ENCODE measurements around the gene SLC22A7. TPM values are rescaled to one million over a fixed set of nuclear protein-coding genes. Genes with fewer than 3 reads are reported as not detected.
"Not testable (repeated sequence)": the region's sequence is repeated elsewhere in the genome, so short reads cannot be mapped to it uniquely, and the experiment has no call there.

The SLC22A7 gene
- total RNA-seq, 2 donors from 2014 or later = not detected

DNA sequence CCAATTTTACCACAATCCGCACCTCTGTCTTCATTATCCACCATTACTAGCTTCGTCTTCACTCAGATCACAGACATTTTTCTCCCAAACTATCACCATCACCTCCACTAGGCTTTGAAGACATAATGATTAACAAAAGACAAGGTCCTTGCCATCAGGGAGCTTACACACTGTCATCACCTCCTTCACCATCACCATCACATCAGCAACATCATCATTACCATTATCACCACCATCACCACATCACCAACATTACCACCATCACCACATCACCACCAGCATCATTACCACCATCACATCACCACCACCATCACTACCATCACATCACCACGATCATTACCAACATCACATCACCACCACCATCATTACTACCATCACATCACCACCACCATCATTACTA is 4.4 kb upstream of the SLC22A7 start:
- intact Hi-C loops (cut with DNase I) = no loop called here

DNA sequence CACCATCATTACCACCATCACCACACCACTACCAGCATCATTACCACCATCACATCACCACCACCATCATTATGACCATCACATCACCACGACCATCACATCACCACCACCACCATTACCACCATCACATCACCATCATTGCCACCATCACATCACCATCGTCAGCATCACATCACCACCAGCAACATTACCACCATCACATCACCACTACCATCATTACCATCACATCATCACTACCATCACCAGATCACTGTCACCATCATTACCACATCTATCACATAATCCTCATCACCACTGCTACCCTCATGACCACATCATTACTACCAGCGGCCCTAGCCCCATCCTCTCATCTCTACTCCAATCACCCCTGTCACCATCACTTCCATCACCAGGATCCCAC is 3.5 kb upstream of the SLC22A7 start:
- intact Hi-C loops (cut with DNase I) = no loop called here
- DNase-seq (ENCODE audit: low spot score) = peak; percentile 7

More for the DNA sequence above, 4.4 kb upstream of the SLC22A7 start:
- DNase-seq (ENCODE audit: low spot score) = no peak

DNA sequence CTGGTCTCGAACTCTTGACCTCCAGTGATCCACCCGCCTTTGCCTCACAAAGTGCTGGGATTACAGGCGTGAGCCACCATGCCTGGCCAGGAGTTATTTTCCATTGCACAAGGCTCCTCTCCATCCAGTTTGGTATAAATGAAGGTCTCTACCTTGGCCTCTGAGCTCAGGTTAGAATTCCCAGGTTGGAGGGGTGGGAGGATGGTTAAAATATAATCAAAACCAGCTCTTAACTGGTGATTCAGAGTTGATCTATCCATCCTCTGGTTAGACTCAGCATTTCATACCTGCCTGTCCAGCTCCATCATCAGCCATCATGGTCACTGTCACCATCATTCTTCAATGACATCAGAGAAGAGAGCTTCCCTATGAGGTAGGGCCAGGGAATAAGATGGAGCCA is 2.6 kb upstream of the SLC22A7 start:
- DNase-seq (ENCODE audit: low spot score) = peak; percentile 7
- intact Hi-C loops (cut with DNase I) = no loop called here

DNA sequence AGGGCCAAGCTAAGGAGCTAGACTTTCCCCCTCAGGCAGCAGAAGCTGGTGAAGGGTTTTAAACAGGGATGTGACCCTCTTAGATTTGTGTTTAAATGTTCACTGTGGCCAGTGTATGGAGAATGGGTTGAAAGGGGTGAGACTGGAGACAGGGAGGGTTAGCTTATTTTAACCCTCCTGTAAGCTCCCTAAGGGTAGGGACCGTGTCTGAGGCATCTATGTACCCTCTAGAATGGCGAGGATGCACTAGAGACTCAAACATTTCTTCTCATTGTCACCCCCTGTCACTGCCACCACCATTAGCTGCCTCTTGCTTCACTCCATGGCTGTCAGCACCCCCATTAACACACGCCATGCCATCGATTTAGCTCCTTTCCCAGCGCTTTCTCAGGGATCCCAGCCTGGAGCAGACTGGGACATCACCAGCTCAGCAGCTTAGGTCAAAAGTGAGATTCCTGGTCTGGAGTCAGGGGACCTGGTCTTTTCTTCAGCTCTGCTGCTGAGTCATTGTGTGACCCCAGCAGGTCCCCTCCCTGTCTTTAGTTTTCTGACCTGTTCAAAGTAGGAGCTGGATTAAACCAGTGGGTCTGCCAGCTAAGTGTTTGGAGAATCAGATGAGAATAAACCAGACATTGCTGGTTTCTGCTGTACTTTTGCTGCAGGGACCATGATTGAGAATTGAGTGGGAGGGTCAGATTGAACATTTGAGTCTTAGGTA is 1.1 kb upstream of the SLC22A7 start:
- intact Hi-C loops (cut with DNase I) = no loop called here
- DNase-seq (ENCODE audit: low spot score) = no peak

DNA sequence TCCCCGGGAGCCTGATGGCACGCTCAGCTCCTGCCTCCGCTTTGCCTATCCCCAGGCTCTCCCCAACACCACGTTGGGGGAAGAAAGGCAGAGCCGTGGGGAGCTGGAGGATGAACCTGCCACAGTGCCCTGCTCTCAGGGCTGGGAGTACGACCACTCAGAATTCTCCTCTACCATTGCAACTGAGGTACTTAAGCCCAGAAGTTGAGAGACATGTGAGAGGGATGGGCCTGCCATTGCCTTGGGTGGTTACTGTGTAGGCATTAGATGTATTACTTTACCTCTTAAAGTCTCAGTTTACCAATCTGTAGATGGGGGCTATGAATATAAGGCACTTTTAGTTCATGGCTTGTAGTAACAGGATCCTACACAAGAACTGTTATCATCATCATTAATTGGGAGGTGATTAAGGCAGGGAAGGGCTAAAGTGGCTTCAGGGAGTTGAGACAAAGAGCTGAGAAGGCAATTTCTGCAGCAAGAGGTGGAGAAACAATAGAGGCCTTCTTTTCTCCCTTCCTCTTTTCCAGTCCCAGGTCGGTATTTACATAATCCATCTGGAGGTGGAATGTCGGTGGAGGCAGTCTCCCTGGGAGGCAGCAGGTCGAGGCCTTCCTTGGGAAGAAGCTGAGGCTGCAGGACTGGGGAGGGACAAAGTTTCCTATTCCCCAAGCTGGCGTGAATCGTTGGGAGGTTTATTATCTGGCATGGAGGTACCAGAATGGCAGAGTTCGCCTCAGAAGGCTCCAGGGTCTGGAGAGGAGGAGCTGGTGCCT is 691 bp downstream of the SLC22A7 start:
- intact Hi-C loops (cut with DNase I) = no loop called here
- DNase-seq (ENCODE audit: low spot score) = peak; percentile 53

DNA sequence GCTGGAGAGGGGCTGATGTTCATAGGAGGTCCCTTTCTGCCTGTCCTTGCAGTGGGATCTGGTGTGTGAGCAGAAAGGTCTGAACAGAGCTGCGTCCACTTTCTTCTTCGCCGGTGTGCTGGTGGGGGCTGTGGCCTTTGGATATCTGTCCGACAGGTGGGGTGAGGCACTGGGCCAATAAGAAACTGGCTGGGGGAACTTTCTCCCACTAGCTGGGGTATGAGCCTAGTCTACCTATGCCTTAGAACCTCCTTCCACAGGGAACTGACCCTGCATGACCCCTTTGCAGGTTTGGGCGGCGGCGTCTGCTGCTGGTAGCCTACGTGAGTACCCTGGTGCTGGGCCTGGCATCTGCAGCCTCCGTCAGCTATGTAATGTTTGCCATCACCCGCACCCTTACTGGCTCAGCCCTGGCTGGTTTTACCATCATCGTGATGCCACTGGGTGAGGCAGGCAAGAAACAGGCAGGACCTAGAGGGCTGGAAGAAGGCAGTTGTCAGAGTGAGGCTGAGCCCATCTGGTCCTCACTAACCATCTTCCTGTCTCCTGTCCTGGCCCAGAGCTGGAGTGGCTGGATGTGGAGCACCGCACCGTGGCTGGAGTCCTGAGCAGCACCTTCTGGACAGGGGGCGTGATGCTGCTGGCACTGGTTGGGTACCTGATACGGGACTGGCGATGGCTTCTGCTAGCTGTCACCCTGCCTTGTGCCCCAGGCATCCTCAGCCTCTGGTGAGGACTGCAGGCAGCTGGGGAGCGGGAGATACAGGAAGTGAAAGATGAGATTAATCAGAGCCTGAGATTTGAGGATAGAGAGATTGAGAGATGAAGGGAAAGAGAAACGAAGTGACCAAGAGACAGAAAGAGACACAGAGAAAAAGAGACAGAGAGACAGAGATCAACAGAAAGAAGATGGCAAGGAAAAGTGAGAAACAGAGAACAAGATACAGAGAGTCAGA is 1.6 kb downstream of the SLC22A7 start:
- peak; percentile 69 for DNase-seq (ENCODE audit: low spot score)
- intact Hi-C loops (cut with DNase I) = no loop called here

DNA sequence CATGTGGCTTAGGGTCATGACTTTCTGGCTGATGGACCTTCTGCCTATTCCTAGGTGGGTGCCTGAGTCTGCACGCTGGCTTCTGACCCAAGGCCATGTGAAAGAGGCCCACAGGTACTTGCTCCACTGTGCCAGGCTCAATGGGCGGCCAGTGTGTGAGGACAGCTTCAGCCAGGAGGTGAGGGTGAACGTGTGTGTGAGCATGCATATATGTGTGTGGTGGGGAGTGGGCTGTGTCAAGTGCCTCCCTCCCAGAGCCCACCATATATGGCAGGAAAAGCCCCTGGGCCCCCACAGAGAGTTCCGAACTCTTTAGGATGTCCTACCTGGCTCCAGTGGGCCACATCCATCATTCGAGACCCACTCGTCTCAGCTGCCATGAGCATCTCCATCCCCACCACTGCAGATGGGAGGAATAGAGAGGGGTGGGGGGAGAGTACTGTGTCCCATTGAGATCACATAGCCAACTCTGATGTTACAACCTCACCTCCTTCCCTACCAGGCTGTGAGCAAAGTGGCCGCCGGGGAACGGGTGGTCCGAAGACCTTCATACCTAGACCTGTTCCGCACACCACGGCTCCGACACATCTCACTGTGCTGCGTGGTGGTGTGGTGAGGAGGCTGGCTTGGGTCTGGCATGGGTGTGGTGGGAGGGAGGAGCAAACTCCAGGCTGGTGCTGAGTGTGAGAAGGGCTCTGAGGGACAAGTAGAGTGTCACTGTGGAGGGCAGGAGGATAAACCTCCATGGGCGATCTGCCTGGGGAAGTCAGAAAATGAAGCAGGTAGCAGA is 3.2 kb downstream of the SLC22A7 start:
- intact Hi-C loops (cut with DNase I) = no loop called here
- peak; percentile 73 for DNase-seq (ENCODE audit: low spot score)

DNA sequence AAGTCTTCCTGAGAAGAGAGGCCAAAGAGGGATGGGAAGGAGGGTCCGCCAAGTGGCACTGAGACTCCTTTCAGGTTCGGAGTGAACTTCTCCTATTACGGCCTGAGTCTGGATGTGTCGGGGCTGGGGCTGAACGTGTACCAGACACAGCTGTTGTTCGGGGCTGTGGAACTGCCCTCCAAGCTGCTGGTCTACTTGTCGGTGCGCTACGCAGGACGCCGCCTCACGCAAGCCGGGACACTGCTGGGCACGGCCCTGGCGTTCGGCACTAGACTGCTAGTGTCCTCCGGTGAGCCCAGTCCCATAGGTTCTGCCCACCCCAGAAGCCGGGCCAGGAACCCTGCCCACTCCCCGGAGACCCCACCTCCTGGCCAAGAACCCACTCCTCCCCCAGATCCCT is 4.1 kb downstream of the SLC22A7 start:
- intact Hi-C loops (cut with DNase I) = no loop called here
- peak; percentile 59 for DNase-seq (ENCODE audit: low spot score)

DNA sequence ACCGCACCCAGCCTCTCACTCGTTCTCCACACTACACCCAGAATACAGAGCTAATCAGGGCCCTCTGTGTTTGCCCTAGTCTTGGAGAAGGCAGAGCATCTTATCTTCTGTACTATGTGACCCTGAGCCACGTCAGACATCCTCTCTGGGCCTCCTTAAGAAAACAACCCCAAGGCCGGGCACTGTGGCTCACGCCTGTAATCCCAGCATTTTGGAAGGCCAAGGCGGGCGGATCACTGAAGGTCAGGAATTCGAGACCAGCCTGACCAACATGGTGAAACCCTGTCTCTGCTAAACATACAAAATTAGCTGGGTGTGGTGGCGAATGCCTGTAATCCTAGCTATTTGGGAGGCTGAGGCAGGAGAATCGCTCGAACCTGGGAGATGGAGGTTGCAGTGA is 4.9 kb downstream of the SLC22A7 start:
- intact Hi-C loops (cut with DNase I); DNase-seq (ENCODE audit: low spot score): not testable (repeated sequence)

DNA sequence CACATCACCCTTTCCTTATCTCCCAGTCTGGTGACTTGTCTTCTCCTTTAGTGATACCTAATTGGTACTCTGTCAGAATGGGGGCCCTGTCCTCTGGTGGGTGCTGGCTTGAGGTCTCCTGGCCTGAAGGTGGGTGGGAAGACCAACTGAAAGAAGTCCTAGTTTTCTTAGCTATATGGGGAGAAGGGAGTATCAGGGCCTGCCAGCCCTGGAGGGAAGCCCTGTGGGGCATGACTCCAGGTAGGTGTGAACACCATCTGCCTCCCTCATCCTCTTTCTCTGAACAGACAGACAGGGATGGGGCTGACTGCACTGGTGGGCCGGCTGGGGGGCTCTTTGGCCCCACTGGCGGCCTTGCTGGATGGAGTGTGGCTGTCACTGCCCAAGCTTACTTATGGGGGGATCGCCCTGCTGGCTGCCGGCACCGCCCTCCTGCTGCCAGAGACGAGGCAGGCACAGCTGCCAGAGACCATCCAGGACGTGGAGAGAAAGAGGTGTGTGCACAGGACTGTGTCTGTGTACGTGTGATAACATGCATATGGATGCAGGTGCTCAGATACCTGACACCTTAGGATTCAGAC is 5.8 kb downstream of the SLC22A7 start:
- no peak for DNase-seq (ENCODE audit: low spot score)
- intact Hi-C loops (cut with DNase I) = no loop called here

DNA sequence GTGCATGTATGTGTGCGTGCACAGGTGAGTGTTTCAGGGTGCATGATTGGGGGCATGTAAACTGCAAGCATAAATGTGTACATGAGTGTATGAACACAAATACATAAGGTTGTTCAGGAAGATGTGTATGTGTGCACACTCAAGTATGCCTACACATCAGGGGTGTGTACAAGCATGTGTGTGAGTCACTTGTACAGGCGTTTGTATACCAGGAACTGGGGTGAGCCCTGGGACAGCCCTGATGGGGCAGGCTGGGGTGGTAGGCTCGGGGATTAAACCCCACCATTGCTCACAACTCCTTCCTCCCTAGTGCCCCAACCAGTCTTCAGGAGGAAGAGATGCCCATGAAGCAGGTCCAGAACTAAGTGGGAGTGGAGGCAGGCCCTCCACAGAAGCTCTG is 6.3 kb downstream of the SLC22A7 start:
- no peak for DNase-seq (ENCODE audit: low spot score)

DNA sequence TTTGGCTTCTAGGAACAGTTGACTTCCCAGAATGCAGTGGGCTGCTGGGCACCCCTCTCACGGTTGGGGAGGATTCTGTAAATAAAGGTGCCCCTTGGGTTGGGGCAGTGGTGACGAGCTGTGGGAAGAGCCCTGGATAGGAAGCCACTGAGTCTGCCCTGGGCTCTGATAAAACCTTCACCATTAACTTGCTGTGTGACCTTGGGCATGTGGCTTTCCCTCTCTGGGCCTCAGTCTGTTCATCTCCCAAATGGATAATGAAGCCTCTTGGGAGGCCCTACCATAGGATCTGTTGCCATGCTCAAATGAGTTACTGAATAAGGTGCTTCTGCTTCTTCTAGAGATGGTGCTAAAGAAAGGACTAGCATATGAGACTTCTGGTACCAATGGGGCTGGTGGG is 6.8 kb downstream of the SLC22A7 start:
- intact Hi-C loops (cut with DNase I) = no loop called here
- DNase-seq (ENCODE audit: low spot score) = no peak

More for the DNA sequence above, 6.3 kb downstream of the SLC22A7 start:
- intact Hi-C loops (cut with DNase I) = no loop called here

DNA sequence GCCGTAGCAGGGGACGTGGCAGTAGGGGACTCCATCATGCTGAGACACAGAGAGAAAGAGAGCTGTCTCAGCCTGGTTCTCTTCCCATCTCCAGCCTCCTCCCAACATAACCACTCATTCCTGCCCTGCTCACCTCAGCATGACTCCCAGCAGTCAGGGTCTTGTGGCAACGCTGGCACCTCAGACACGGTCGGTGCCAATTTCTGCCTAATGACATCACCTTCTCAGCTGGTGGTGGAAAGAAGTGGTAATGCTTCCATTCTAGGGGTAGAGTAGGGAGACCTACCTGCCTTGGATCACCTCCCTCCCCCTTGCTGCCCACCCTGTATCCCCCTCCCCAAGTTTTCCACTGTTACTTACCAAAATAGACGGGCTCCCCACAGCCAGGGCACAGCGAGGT is 8.0 kb downstream of the SLC22A7 start:
- DNase-seq (ENCODE audit: low spot score) = no peak
- intact Hi-C loops (cut with DNase I) = no loop called here

DNA sequence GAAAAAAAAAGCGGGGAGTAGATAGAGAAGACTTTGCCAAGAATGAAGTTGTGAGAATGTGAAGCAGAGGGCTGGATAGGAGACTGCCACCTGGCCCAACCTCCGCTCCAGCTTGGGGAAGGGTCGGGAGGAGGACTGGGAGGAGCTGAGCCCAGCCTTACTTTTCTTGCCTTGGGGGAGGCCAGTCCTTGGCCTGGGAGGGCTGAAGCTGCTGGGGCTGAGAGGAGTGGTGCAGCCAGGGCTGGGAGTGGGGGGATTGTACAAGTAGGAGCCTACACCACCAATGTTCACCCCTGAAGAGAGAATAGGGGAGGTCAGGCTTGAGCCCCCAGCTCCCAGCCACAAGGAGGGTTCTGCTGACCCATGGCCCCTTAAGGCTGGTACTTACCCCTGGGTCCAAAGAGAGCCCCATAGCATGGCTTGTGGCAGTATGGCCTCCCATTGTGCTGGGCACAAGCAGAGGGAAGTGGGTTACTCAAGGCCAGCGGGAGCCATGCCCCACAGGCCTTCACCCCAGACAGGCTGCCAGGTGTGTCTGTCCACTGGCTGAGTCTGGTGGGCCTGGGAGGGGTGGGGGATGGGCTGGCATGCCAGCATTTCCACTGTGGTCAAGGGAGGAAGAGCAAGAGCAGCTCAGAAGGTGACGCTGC is 9.5 kb downstream of the SLC22A7 start:
- intact Hi-C loops (cut with DNase I) = no loop called here
- DNase-seq (ENCODE audit: low spot score) = no peak

DNA sequence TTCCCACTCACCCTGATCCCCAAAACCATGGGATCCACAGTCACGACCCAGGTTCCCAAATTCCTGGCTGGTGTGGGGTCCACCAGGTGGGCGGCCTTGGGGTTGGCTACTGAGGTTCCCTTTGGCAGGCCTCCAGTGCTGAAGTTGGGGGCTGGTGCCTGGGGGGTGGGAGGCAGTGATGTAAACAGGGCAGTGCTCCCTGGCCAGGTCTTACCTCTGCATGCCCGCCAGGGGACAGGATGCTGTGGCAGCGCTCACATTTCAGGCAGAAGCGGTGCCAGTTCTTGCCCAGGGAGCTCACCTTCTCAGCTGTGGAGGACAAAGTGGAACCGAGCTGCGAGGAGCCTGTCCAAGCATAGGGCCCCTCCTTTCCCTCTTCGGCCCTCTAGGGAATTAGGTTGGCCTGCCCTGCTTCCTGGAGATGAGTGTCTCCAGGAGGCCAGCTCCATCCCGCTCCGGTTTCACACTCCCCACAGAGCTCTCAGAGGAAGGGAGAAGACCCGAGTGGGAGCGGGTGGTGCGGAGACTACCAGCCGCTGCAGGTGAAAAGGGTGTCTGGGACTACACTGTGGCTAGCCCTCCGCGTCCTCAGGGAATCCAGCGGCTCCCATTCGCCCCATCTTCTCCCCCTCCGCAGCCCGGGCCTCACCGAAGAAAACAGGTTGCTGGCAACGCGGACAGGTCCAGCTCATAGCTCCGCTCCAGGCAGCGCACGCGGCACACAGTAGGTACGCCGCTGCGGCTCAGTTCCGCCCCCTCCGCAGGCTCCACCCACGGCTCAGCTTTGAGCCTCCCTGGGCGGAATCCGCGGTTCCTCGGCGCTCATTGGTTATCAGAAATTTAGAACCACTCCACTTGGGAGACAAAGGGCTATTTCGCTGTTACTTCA is 10.3 kb downstream of the SLC22A7 start, which contains the start of gene CRIP3:
Gene CRIP3 (minus strand): TSS at position 726 of the 889 bp plus-strand sequence. CDS start 34 bp downstream, at position 692.
- DNase-seq (ENCODE audit: low spot score) = no peak
- intact Hi-C loops (cut with DNase I) = no loop called here

DNA sequence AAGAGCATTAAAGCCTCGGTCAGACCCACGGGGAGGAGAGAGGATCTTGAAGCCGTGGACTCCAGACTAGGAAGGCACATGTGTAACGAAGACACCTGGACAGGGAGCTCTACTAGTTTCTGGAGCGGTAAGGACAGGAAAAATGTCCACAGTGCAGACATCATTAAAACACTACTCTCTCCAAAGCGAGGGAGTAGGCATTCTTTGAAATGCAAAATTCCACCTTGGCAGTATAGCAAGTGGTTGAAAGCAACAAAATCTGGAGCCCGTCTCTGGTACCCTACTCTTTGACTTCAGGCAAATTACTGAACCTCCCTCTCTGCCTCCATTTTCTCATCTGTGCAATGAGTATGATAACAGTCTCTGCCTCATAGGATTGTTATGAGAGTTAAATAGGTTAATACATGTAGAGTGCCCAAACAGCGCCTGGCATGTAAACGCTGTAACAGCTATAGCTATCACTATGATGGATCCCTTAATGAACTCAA is 11.0 kb downstream of the SLC22A7 start:
- intact Hi-C loops (cut with DNase I) = no loop called here
- no peak for DNase-seq (ENCODE audit: low spot score)

DNA sequence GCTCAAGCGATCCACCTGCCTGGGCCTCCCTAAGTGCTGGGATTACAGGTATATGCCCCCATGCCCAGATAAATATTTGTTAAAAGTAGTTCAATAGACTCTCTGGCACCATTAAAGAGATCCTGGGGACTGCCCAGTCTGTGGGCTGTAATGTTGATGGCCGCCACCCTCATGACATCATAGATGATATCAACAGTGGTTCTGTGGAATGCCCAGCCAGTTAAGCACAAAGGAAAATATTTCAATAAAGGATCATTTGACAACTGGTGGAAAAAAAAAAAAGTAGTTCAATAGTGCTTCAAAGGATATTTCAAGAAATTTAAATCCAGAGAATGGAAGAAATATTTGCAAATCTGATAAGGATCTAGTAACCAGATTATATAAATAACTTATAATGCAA is 12.1 kb downstream of the SLC22A7 start:
- intact Hi-C loops (cut with DNase I) = no loop called here
- DNase-seq (ENCODE audit: low spot score) = no peak
